IPS-NIHi7 (cell line): Measurements from ENCODE around the gene ATOSA.

Source experiments
- DNase-seq: peaks from one replicate; pipeline ENCODE4 v3.0.0; 2012; ENCODE audit warnings: mixed read lengths; ENCODE audit errors: extremely low spot score

Gene ATOSA

DNA sequence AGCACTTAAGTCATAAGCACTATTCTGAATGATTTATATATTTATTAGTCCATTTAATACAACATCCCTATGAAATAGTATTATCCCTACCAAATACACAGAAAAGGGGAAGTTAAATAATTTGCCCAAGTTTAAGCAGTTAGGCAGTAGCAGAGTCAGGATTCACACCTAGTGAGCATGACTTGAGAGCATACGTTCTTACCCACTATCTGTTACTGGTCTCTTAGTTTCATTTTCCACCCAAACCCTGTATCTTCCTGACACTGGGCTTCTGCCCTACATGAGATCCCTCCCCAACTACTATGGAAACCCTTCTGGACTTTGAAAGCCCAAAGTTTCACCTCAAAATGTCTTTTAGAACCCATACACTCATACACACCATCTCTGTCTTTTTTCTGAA, 4.4 kb upstream of the ATOSA start:
- no peak for DNase-seq

- no peak for DNase-seq
Measured at GRCh38 chr15:52682781-52683180, 3.6 kb upstream of the ATOSA start.

DNA sequence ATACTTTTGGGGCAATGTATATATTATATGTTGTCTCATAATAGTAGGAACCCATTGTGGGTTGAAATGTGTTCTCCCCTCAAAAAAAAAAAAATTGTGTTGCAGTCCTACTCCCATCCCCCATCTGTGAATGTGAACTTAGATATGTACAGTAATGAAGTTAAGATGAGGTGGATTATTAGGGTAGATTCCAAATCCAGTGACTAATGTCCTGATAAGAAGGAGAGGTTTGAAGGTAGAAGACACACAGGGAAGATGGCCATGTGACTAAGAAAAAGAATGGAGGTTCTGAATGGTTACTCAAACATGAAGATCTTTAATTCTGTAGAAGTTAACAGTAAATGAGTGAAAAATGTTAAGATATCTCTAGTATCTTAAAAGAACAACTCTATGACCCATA, 3.0 kb upstream of the ATOSA start:
- DNase-seq: no peak

DNA sequence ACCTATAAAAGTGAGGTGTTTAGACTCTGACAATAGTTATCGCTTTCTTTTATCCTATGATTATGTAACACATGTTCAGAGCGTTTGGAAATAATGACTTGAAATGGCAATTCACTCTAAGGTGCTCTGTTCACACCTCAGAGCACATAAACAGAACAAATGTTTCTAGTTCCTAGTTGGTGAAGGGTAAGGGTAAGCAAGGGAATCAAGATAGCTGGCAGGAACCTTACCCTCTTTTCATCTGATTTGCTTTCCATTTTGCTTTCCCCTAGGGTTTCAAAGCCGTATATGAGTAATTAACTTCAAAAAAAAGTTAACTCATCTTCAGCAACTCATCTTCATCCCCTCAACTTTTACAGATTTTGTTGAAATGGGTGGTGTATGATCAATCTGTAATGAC, 2.3 kb upstream of the ATOSA start:
- DNase-seq: no peak

DNA sequence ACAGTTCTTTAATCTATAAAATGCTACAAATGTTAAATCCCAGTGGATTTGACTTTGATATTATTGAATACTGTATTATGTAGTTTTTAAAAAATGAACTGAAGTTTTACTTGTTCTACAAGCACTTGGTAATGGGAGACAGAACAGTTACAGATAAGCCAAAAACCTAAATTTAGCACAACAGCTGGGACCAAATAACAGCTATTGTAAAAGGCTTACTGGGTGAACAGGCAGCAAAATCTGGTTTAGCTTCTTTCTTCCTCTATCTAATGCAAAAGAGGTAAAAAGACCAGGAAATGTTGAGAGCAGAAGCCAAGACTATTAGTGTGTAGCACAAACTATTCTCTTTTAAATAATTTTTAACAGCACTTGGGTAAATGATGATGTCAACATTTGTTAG, 1.6 kb upstream of the ATOSA start:
- no peak for DNase-seq

- DNase-seq: no peak
Measured at GRCh38 chr15:52680041-52680391, 828 bp upstream of the ATOSA start.

DNA sequence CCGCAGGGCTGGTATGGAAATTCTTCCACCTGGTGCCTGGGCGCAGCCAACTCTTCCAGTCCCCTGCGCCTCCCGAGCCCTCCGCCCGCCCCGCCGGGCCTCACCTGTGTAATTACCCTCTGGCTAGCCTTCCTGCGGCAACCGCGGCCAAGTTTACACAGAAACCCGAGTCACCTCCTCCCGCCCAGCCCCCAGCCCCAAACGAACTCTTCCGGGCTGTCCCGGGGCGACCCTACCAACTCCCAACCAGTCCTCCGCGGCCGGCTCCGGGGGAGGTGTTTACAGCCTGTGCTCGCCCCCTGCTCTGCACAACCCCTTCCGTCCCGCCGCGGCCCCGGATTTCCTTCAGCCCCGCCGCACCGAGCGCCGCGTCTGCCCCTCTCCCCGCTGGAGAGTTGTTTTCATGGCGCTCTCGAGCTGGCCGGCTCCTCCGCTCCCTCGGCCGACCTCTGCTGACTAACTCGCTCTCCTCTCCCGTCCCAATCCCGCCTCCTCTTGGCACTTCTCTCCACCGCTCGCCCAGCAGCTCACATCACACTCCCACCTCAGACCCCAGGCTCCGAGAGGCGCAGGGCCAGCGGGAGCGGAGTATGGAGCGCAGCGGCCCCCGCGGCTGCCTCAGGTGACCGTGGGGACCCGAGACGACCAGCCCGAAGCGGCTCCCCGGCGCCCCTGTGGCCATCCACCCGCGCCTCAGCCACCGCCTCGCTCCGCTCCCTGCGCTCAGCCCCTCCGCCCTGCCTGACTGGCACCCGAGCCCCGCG, 538 bp downstream of the ATOSA start:
- peak; percentile 56 for DNase-seq

- DNase-seq: peak; percentile 44
Measured at GRCh38 chr15:52677593-52678467, 1.4 kb downstream of the ATOSA start.

DNA sequence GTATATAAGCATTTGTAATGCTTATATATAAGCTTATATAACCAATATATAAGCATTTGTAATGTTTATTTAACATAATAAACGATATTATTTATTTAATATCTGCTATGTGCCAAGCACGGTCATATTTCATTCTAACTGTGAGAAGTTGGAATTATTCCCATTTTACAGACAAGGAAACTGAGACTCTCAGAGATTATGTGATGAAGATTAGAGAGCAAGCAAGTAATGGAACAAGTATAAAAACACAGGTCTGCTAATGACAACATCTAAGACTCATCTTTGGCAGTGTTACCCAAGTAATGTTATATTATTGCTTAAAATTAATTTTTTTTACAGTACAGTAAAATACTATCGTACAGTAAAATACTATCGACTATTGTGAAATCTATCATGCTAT, 4.4 kb downstream of the ATOSA start:
- no peak for DNase-seq

GRCh38 chr15:52673734-52674133, 5.5 kb downstream of the ATOSA start:
- no peak for DNase-seq

DNA sequence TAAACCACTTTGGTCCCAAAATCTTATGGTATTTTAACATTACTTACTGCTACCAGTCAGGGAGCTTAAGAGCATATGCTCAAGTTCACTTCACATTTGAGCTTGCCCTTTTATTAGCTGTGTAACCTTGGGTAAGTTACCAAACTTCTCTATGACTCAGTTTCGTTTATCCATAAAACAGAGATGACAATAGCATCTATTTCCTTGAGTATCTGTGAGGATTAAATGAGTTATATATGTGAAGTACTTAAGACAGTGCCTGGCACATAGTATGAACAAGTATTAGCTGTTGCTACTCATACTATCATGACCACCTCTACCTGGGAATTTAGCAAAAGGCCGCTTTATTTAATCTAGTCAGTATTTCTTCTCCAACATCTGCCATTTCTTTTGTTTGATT, 5.9 kb downstream of the ATOSA start:
- no peak for DNase-seq

DNA sequence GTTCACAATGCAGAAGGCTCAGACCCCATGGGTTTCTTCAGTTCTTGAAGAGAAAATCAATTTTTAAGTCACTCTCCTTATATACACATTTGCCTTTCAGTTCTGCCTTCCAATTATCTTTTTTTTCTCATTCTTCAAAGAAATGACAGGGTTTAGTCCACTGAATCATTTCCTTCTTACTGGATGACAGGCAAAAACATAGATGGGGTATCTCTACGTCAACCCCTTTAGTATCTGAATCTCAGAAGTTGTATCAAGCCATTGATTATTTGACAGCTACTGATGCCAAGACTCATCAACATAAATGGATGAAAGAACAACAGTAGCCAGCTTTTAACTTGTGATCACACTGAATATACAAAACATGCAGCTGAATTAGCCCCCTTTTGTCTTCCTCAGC, 6.5 kb downstream of the ATOSA start:
- DNase-seq: no peak

DNA sequence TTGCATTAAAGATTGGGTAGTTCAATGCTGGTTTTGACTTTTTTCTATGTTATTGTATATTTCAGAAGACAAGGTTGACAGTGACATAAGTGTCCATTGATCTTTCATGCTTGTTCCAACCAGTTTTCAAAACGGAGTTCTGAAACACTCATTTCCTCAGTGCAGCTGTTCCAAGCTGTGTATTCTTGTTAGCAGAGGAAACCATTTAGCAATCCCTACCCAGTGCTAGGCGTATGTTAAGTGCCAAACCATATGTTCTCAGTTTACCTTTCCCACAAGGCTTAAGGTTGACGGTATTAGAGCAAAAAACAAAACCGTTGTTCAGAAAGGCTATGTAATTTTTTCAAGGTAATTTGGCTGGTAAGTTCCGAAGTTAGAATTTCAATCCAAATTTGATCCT, 9.1 kb downstream of the ATOSA start:
- no peak for DNase-seq

- no peak for DNase-seq
Measured at GRCh38 chr15:52668133-52668532, 11.1 kb downstream of the ATOSA start.

GRCh38 chr15:52667597-52667996, 11.6 kb downstream of the ATOSA start:
- no peak for DNase-seq

- no peak for DNase-seq
Measured at GRCh38 chr15:52663536-52664294, 15.5 kb downstream of the ATOSA start.

GRCh38 chr15:52661909-52662308, 17.3 kb downstream of the ATOSA start:
- no peak for DNase-seq

- no peak for DNase-seq
Measured at GRCh38 chr15:52660192-52660591, 19.0 kb downstream of the ATOSA start.

- no peak for DNase-seq
Measured at GRCh38 chr15:52658955-52659354, 20.2 kb downstream of the ATOSA start.

GRCh38 chr15:52657338-52657737, 21.9 kb downstream of the ATOSA start:
- no peak for DNase-seq

DNA sequence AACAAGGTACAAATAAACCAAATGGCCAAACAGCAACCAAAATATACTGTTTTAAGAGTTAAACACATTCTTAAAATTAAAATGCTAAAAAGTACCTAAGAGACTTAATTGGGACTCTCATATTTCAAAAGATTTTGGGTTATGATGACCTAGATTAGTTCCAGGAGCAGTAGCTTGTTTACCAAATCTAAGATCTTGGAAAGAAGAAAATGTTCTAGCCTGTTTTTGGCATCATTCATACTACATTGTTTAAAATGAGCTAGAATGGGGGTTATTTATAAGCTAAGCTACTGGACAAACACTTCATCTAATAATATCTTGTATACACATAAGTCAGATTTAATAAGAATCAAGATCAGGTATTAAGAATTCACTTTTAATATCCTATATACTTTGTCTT, 22.8 kb downstream of the ATOSA start:
- no peak for DNase-seq

DNA sequence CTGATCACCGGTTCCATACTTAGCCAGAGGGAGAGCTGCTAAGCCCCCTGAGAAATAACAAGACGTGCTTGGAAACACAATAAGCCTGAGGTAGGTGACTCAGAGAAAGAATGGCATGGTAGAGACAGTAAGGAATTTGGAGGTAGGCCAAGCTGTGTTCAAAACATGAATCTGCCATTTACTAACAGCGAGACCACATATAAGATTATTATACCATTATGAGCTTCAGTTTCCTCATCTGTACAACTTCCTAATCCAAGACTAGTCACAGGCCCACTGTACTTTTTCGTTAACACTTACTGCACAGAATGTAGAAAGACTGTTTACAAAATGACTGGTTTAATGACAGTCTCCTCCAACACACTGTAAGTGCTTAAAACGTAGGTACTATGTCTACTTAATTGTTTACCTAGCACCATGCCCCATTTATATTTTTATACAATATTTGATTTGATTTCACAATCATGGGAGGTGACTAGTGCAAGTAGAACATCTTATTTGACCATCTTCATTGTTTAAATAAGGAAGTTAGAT, 25.7 kb downstream of the ATOSA start:
- DNase-seq: peak; percentile 14
